Skin of body (tissue), 2 donors: ENCODE measurements around the gene GALE. TPM values are rescaled to one million over a fixed set of nuclear protein-coding genes. Genes with fewer than 3 reads are reported as not detected.
"Not testable (repeated sequence)": the region's sequence is repeated elsewhere in the genome, so short reads cannot be mapped to it uniquely, and the experiment has no call there.

Experiments used
- DNase-seq: peaks from one replicate; lab custom pipeline; 2025; lab: John Stamatoyannopoulos, UW
- total RNA-seq: library from RNA; depleted of rRNA; stranded (reverse); fragments of >200 nt; gene quantifications from one replicate; pipeline ENCODE4 v1.2.3, GENCODE V29; 2014

GALE gene
- total RNA-seq, 1 donor from 2014 or later: 8.3 TPM

GRCh38 chr1:23810818-23811540 lies 10.4 kb upstream of the GALE start:
- no peak for DNase-seq

GRCh38 chr1:23809751-23810171 lies 9.2 kb upstream of the GALE start:
- no peak for DNase-seq

DNA sequence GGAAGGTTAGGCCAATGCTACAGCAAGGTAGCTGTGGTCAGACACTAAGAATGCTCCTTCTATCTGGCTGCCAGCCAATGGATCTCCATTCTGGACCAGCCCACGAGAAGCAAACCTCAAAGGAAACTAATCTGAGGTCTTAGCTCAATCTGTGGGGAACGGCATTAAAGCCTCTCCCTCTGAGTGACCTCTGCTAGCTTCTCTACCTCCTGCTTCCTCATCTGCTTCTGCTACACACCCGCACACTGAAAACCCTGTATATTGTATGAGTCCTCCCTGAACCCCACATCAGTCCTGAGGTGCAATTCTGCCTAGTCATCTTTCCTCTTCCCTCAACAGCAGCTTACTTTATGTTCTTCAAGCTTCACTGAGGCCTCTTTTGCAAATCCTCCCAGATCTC lies 6.9 kb upstream of the GALE start:
- no peak for DNase-seq

DNA sequence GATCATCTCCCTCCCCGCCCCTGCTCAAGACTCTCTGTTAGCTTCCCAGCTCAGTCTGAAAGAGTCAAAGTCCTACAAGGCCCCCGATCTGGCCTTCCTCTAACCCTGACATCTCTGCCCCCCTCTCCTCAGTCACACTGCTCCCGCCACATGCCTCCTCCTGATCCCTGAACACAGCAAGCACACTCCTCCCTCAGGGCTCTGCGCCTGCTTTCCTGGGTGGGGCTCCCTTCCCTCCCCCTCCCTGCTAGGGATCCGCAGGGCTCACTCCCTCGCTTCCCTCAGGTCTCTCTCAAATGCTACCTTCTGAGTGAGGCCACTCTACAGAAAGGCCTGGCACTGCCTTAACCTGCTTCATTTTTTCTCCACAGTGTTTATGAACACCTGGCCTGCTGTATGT lies 5.7 kb upstream of the GALE start:
- no peak for DNase-seq

DNA sequence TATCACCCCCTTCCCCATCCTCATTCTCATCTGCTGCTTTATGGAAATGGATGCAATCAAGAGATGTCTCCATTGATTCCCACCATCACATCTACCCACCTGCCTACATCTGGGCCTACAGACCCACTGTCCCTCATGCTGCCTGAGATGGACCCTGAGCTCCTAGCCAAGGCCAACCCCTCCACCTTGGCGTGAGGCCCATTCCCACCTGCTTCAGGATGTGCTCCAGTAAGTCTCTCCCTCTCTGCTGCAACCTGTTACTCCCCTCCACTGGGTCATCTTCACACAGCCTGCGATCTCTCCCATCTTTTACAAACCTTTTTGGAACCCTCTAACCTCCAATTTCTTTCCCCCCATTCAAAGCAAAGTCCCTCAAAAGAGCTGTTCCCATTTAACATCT lies 4.5 kb upstream of the GALE start:
- no peak for DNase-seq

DNA sequence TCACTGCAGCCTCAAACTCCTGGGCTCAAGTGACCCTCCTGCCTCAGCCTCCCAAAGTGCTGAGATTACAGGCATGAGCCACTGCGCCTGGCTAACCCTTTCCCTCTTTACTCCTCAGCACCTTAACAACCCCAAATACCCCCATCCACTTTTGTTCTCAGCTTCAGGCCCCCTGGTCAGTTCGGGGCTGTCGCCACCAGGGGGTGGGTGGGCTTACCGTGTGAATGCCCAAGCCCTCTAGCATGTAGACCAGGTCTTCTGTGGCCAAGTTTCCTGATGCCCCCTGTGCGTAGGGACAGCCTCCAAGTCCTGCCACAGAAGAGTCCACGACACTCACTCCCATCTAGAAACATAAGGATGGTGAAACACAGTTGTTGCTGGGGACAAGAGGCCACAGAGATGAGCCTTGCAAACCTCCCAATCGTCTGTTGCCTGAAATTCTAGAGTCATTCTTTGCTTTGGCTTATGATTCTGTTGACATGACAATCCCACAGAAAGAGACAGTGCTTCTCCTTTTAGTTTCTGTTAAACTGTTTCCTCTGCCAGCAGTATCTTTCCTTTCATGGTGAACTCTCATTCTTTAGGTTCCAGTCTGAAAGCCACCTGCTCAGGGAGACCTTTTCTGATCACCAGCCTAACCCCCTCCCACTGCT lies 3.8 kb upstream of the GALE start:
- DNase-seq: no peak

DNA sequence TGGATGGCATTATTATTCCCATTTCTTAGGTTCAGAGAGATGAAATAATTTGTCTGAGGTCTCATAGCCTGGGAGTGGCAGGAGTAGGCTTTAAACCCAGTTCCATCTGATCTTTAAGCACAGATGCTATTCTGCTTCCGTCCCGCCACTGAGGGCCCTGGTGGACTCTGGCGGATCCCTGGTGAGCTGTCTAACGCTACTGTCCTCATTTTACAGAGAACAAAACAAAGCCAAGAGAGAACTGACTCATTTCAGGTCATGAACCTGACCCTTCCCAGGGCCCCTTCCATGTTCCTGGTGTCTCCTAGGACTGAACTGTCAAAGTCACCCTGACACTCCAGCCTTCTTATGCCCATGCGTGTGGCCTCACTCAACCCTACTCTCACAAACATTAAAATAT lies 3.1 kb upstream of the GALE start:
- no peak for DNase-seq

DNA sequence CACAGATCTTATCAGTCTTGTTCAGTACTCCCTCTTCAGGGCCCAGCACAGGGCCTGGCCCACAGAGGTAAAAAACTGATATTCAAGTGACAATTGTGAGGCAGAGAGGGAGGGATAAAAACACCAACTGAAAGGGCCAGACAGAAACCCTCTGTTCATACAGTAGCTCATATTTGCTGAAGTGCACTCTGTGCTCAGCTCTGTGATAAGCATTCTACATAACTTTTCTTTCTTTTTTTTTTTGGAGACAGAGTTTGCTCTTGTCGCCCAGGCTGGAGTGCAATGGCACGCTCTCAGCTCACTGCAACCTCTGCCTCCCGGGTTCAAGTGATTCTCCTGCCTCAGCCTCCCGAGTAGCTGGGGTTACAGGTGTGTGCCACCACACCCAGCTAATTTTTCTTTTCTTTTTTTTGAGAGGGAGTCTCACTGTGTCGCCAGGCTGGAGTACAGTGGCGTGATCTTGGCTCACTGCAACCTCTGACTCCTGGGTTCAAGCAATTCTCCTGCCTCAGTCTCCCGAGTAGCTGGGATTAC lies 2.3 kb upstream of the GALE start:
- DNase-seq: not testable (repeated sequence)

DNA sequence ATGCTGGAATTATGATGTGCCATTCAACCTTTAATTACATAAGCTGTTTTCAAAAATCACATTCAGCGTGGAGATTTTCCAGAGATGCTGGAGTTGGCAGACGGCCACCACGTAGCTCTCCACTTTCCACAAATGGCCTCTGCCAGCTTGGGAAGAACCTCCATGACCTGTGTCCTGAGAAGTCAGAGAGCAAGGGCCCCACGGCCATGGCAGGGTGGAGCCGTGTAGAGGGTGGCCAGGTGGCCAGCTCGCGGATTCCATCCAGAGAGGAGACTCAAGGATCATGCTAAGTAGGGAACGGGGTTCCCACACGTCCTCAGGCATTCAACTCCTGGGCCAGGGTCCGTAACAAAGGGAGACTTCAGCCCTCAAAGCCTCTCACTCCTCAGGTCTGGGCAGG lies 1.3 kb upstream of the GALE start:
- no peak for DNase-seq

DNA sequence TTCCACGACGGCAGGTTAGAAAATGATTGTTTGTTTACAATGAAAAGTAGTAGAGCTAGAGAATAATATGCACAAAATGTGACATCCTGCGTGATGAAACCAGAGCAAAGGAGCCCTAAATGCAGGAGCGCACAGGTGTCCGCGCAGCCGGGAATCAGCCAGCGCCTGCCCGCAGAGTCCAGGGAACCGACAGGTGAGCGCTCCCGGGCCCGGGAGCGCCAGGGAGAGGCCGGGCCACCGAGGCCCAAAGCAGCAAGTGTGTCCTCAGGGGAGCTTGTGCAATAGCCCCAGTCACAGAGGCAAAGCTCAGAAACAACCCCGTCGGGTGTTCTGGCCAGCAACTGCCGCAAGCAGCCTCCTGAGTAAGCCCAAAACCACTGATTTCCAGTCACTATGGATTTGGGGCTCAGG lies 789 bp upstream of the GALE start:
- DNase-seq: no peak

GRCh38 chr1:23799570-23800399 lies 769 bp downstream of the GALE start:
- no peak for DNase-seq

- DNase-seq: no peak
Observed at GRCh38 chr1:23799255-23799569, 1.3 kb downstream of the GALE start.

DNA sequence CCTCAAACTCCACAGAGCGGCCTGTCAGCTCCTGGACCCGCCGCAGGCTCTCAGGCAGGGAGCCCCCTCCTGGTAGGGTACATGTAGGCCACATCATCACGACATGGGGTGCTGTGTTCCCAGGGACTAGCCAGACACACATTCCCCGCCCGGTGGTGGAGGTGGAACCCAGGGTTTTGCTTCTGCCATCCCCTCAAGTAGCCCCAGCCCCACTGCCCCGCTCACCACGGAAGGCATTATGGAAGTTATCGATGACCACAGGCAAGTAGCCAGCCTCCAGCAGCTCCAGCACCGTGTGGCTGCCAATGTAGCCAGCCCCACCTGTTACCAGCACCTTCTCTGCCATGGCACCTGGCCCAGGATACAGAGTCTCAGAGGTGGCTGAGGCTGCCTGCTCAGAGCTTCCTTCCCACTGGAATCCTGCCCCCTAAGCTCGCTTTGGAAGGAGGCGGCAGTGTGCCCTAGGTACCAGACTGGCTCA lies 1.9 kb downstream of the GALE start:
- DNase-seq: no peak

GRCh38 chr1:23797478-23798448 lies 2.8 kb downstream of the GALE start:
- no peak for DNase-seq

GRCh38 chr1:23796466-23797271 lies 3.9 kb downstream of the GALE start:
- DNase-seq: no peak

DNA sequence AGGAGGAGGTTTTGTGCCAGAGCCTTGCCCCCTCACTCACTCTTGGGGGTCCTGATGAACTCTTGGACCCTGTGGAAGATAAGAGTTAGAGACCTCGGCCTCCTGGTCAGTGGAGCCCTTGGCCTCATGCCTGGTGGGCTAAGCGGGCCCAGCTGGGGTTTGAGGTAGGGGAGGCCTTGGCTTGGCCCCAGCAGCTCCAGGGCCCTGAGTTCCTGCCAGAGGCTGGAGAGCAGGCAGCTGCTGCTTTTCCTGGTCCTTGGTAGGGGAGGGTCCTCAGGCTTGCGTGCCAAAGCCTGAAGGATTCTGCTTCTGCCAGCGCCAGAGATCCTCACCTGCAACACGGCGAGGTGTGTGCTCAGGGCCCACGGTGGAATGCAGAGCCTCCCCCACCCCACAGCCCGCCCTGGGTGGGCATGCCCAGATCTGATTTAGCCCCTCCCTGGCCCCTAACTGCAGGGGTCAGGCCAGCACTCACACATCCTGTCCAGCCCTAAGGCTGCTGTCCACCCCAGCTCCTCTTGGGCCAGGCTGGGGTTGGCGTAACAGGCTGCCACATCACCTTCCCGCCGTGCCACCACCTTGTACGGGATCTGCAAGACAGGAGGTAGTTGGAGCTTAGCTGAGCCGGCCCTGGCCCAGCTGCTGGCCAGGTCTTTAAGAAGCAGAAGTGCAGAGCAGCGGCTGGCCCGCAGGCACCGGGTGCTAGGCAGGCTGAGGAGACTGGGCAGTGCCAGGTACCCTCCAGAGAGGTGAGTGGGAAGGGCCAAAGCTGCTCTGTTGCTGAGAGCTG lies 4.7 kb downstream of the GALE start:
- no peak for DNase-seq

DNA sequence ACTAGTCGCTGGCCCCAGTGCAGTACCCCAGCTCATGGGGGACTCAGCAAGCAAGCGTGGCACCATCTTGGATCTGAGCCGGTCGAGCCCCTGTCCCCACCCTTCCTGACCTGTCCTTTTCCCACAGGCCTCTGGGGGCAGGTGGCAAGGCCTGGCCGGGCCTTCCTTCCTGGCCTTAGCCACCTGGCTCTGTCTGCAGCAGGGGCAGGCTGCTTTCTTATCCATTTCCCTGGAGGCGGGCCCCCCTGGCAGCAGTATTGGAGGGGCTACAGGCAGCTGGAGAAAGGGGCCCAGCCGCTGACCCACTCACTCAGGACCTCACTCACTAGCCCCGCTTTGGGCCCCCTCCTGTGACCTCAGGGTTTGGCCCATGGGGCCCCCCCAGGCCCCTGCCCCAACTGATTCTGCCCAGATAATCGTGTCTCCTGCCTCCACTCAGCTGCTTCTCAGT lies 5.8 kb downstream of the GALE start:
- DNase-seq: not testable (repeated sequence)

GRCh38 chr1:23793861-23794731 lies 6.5 kb downstream of the GALE start:
- DNase-seq: no peak
